Measurements from ENCODE around the gene ADAMTS12.
"Not testable (repeated sequence)": the region's sequence is repeated elsewhere in the genome, so short reads cannot be mapped to it uniquely, and the experiment has no call there.

The ADAMTS12 gene

GRCh38 chr5:33906248-33906647 is 14.5 kb upstream of the ADAMTS12 start:
- DNase-seq (ENCODE audit: low read depth): not testable (repeated sequence)

GRCh38 chr5:33905381-33905780 is 13.6 kb upstream of the ADAMTS12 start:
- DNase-seq (ENCODE audit: low read depth): no peak

- no peak for DNase-seq (ENCODE audit: low read depth)
Measured at GRCh38 chr5:33903118-33903517, 11.3 kb upstream of the ADAMTS12 start.

- peak; percentile 24 for DNase-seq (ENCODE audit: low read depth)
Measured at GRCh38 chr5:33901156-33901555, 9.4 kb upstream of the ADAMTS12 start.

GRCh38 chr5:33894566-33894965 is 2.8 kb upstream of the ADAMTS12 start:
- DNase-seq (ENCODE audit: low read depth): peak; percentile 78

- DNase-seq (ENCODE audit: low read depth): peak; percentile 95
Measured at GRCh38 chr5:33892620-33893137, 889 bp upstream of the ADAMTS12 start.

- DNase-seq (ENCODE audit: low read depth): no peak
Measured at GRCh38 chr5:33891446-33891787, 373 bp downstream of the ADAMTS12 start.

- peak; percentile 58 for DNase-seq (ENCODE audit: low read depth)
Measured at GRCh38 chr5:33890131-33891032, 1.4 kb downstream of the ADAMTS12 start.

GRCh38 chr5:33888587-33888986 is 3.2 kb downstream of the ADAMTS12 start:
- peak; percentile 74 for DNase-seq (ENCODE audit: low read depth)

- no peak for DNase-seq (ENCODE audit: low read depth)
Measured at GRCh38 chr5:33887268-33887667, 4.5 kb downstream of the ADAMTS12 start.

- DNase-seq (ENCODE audit: low read depth): no peak
Measured at GRCh38 chr5:33886283-33886682, 5.5 kb downstream of the ADAMTS12 start.

- DNase-seq (ENCODE audit: low read depth): no peak
Measured at GRCh38 chr5:33885679-33886078, 6.1 kb downstream of the ADAMTS12 start.

GRCh38 chr5:33883482-33883881 is 8.3 kb downstream of the ADAMTS12 start:
- no peak for DNase-seq (ENCODE audit: low read depth)

GRCh38 chr5:33880319-33880718 is 11.5 kb downstream of the ADAMTS12 start:
- DNase-seq (ENCODE audit: low read depth): no peak

- DNase-seq (ENCODE audit: low read depth): no peak
Measured at GRCh38 chr5:33877449-33877848, 14.3 kb downstream of the ADAMTS12 start.

- DNase-seq (ENCODE audit: low read depth): no peak
Measured at GRCh38 chr5:33867241-33867640, 24.5 kb downstream of the ADAMTS12 start.

- peak; percentile 70 for DNase-seq (ENCODE audit: low read depth)
Measured at GRCh38 chr5:33859177-33859576, 32.6 kb downstream of the ADAMTS12 start.

- DNase-seq (ENCODE audit: low read depth): no peak
Measured at GRCh38 chr5:33857037-33857436, 34.8 kb downstream of the ADAMTS12 start.

GRCh38 chr5:33855396-33855795 is 36.4 kb downstream of the ADAMTS12 start:
- no peak for DNase-seq (ENCODE audit: low read depth)

- peak; percentile 91 for DNase-seq (ENCODE audit: low read depth)
Measured at GRCh38 chr5:33854733-33855151, 37.0 kb downstream of the ADAMTS12 start.

- DNase-seq (ENCODE audit: low read depth): no peak
Measured at GRCh38 chr5:33852837-33853236, 39.0 kb downstream of the ADAMTS12 start.

GRCh38 chr5:33852319-33852718 is 39.5 kb downstream of the ADAMTS12 start:
- peak; percentile 57 for DNase-seq (ENCODE audit: low read depth)

- DNase-seq (ENCODE audit: low read depth): peak; percentile 91
Measured at GRCh38 chr5:33850100-33850594, 41.6 kb downstream of the ADAMTS12 start.

Measured in iris pigment epithelial cell (primary cell).